Activated CD4-positive, alpha-beta T cell treated with anti-CD3 and anti-CD28 coated beads, Interleukin-2, amount 10 ng/mL, durations not matched to agents 24 days and 14 days (primary cell): Measurements from ENCODE around the gene EEFSEC. TPM values are rescaled to one million over a fixed set of nuclear protein-coding genes. Genes with fewer than 3 reads are reported as not detected.

ENCODE experiments used
- DNase-seq: peaks from one replicate; pipeline ENCODE4 v3.0.0; 2022
- H3K27ac Mint-ChIP-seq: one replicate; pipeline ENCODE4 v1.8.0; 2022; ENCODE audit warnings: mild to moderate bottlenecking, mixed read lengths
- H3K27me3 Mint-ChIP-seq: one replicate; pipeline ENCODE4 v1.8.0; 2022; ENCODE audit warnings: mixed read lengths
- H3K36me3 Mint-ChIP-seq: one replicate; pipeline ENCODE4 v1.8.0; 2022; ENCODE audit warnings: low read depth, mild to moderate bottlenecking, mixed read lengths
- H3K4me1 Mint-ChIP-seq: one replicate; pipeline ENCODE4 v1.8.0; 2021; ENCODE audit warnings: mixed read lengths
- H3K4me3 Mint-ChIP-seq: one replicate; pipeline ENCODE4 v1.8.0; 2022; ENCODE audit warnings: mild to moderate bottlenecking, moderate library complexity, mixed read lengths
- H3K9me3 Mint-ChIP-seq: one replicate; pipeline ENCODE4 v1.8.0; 2021; ENCODE audit warnings: mixed read lengths
- intact Hi-C: fragments of 100-400 bp; cut with micrococcal nuclease; formaldehyde crosslinking; loops from one replicate; pipeline ENCODE4 v1.15.1; 2023
- total RNA-seq: library from RNA; stranded (reverse); gene quantifications from 2 replicates; pipeline ENCODE4 v1.2.3, GENCODE V29; 2022

The EEFSEC gene
- total RNA-seq, 1 donor from 2014 or later: 21.3 TPM

DNA sequence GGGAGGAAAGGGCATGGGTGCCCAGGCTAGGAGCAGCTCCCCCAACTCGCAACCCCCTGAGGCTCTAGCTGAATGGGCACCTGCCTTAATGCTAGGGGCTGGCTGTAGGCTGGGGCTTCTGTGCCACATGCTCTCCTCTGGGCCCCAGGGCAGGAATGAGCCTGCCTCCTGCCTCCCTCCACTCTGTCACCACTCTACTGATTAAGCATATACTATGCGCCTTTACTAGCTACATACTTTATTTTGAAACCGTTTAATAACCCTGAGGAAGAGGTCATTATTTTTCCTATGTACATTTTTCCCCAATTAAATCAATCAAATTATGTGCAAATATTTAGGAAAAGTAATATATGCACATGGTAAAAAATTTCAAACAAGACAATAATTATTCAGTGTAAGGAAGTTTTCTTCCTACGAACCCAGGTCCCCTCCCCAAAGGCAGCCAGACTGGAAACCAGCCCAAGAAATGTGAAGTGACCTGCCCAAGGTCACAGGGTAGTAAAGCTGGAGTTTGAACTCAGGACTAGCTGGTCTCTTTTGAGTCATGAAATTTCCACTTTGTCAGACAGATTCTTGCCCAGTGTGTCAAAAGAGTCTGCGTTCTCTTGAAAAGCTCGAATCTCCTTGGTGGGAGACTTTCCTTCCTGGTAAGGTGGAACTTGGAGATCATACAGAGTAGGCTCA lies 190.9 kb downstream of the EEFSEC start:
- peaks cover 5% of the 10 kb centered on the region for H3K4me1 Mint-ChIP-seq
- H3K9me3 Mint-ChIP-seq: no peaks in the 10 kb centered on the region
- no peak overlapping the region for H3K4me3 Mint-ChIP-seq
- intact Hi-C loops: no loop called here
- H3K27me3 Mint-ChIP-seq: no peaks in the 10 kb centered on the region
- no peak overlapping the region for H3K27ac Mint-ChIP-seq
- no peaks in the 10 kb centered on the region for H3K36me3 Mint-ChIP-seq
- no peak for DNase-seq

- intact Hi-C loops: no loop called here
- no peaks in the 10 kb centered on the region for H3K9me3 Mint-ChIP-seq
- DNase-seq: no peak
- H3K36me3 Mint-ChIP-seq: no peaks in the 10 kb centered on the region
- H3K4me1 Mint-ChIP-seq: peaks cover 5% of the 10 kb centered on the region
- H3K4me3 Mint-ChIP-seq: no peak overlapping the region
- no peak overlapping the region for H3K27ac Mint-ChIP-seq
- no peaks in the 10 kb centered on the region for H3K27me3 Mint-ChIP-seq
Measured at GRCh38 chr3:128345196-128345595, 191.9 kb downstream of the EEFSEC start.

DNA sequence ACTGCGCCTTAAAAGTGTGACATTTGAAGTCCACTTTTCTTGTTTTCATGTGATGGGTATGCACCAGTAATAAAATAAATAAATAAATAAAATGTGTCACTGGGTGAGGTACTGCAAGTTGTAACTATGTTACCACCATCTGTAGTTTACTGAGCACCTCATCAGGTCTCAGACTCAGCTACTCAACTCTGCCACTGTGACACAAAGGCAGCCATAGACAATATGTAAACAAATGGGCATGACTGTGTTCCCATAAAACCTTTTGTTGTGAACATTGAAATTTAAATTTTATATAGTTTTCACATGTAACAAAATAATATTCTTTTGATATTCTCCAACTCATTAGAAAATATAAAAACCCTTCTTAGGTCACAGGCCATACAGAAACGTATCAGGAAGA lies 193.3 kb downstream of the EEFSEC start:
- intact Hi-C loops: no loop called here
- H3K9me3 Mint-ChIP-seq: no peaks in the 10 kb centered on the region
- no peak overlapping the region for H3K27ac Mint-ChIP-seq
- H3K27me3 Mint-ChIP-seq: no peaks in the 10 kb centered on the region
- no peaks in the 10 kb centered on the region for H3K36me3 Mint-ChIP-seq
- no peak overlapping the region for H3K4me3 Mint-ChIP-seq
- no peak for DNase-seq
- H3K4me1 Mint-ChIP-seq: peaks cover 5% of the 10 kb centered on the region

DNA sequence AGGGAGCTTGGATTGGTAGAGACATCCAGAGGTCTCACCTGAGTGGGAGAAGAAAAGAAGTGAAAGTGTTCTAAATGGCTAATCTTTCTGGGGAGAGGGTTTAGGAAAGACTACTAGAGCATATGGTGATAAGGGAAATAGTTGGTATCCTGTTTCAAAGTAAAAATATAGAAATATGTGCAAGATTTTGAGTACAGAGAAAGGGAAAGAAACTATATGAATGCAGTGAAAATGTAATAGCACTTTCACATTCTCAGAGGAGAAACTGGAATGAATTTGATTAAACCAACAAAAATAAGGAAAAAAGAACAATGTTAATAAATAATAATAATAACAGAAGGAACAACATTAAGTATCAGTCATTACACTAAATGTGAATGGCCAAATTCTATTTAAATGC lies 194.0 kb downstream of the EEFSEC start:
- Mint-ChIP-seq H3K9me3 (no peaks in the 10 kb centered on the region), H3K4me3 (no peak overlapping the region), H3K4me1 (peaks cover 5% of the 10 kb centered on the region), H3K36me3 (no peaks in the 10 kb centered on the region), H3K27ac (no peak overlapping the region), H3K27me3 (no peaks in the 10 kb centered on the region)
- intact Hi-C loops: no loop called here
- DNase-seq: no peak

GRCh38 chr3:128348075-128348474 lies 194.8 kb downstream of the EEFSEC start:
- no peaks in the 10 kb centered on the region for H3K27me3 Mint-ChIP-seq
- no peak for DNase-seq
- no peaks in the 10 kb centered on the region for H3K36me3 Mint-ChIP-seq
- intact Hi-C loops: no loop called here
- no peak overlapping the region for H3K4me3 Mint-ChIP-seq
- H3K4me1 Mint-ChIP-seq: peaks cover 5% of the 10 kb centered on the region
- no peaks in the 10 kb centered on the region for H3K9me3 Mint-ChIP-seq
- H3K27ac Mint-ChIP-seq: no peak overlapping the region

DNA sequence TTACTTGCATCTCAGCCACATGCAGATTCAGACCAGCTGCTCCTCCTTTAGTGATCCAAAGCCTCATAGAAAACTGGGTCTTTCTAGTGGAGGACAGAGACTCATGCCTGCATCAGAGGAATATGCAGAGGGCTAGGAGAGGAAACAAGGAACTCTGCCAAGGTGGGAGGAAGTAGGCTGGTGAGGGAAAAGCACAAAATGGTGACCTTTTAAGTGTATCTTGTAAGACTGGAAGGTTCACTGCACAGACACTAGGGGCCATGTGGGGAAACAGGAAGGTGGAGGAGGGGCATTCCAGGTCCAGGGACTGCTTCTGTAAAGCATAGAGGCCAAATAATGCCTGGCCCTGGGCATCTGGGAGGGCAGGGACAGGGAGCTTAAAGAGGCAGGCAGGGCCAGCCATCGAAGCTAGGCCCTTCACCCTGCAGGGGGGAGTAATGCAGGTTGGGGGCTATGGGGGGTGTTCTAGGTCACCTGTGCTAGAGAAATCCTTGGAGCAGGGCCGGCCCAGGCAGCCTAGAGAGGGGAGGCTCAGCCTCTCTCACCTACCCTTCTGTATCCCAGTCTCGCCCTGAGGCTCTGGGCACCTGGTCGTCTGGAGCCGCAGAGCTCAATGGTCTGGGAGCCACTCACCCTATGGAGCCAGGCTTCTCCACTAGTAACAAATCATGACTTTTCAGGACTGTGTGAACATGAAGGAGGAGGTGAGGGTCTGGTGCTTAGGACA lies 195.7 kb downstream of the EEFSEC start:
- DNase-seq: no peak
- Mint-ChIP-seq H3K27me3 (no peaks in the 10 kb centered on the region), H3K4me3 (no peak overlapping the region), H3K4me1 (peaks cover 5% of the 10 kb centered on the region), H3K9me3 (no peaks in the 10 kb centered on the region), H3K27ac (peak overlapping the region; percentile 49), H3K36me3 (no peaks in the 10 kb centered on the region)
- intact Hi-C loops: no loop called here

GRCh38 chr3:128349963-128350599 lies 196.8 kb downstream of the EEFSEC start:
- H3K4me3 Mint-ChIP-seq: no peak overlapping the region
- no peaks in the 10 kb centered on the region for H3K27me3 Mint-ChIP-seq
- H3K36me3 Mint-ChIP-seq: no peaks in the 10 kb centered on the region
- DNase-seq: no peak
- H3K4me1 Mint-ChIP-seq: peaks cover 5% of the 10 kb centered on the region
- intact Hi-C loops: no loop called here
- no peak overlapping the region for H3K27ac Mint-ChIP-seq
- H3K9me3 Mint-ChIP-seq: no peaks in the 10 kb centered on the region

GRCh38 chr3:128351546-128351945 lies 198.3 kb downstream of the EEFSEC start:
- Mint-ChIP-seq H3K27ac (no peak overlapping the region), H3K36me3 (no peaks in the 10 kb centered on the region), H3K27me3 (no peaks in the 10 kb centered on the region), H3K4me3 (no peak overlapping the region), H3K4me1 (peaks cover 5% of the 10 kb centered on the region), H3K9me3 (no peaks in the 10 kb centered on the region)
- no peak for DNase-seq
- intact Hi-C loops: no loop called here

- H3K27me3 Mint-ChIP-seq: no peaks in the 10 kb centered on the region
- no peak overlapping the region for H3K4me3 Mint-ChIP-seq
- H3K27ac Mint-ChIP-seq: no peak overlapping the region
- DNase-seq: no peak
- peaks cover 5% of the 10 kb centered on the region for H3K4me1 Mint-ChIP-seq
- intact Hi-C loops: no loop called here
- no peaks in the 10 kb centered on the region for H3K9me3 Mint-ChIP-seq
- no peaks in the 10 kb centered on the region for H3K36me3 Mint-ChIP-seq
Measured at GRCh38 chr3:128352326-128352725, 199.0 kb downstream of the EEFSEC start.

DNA sequence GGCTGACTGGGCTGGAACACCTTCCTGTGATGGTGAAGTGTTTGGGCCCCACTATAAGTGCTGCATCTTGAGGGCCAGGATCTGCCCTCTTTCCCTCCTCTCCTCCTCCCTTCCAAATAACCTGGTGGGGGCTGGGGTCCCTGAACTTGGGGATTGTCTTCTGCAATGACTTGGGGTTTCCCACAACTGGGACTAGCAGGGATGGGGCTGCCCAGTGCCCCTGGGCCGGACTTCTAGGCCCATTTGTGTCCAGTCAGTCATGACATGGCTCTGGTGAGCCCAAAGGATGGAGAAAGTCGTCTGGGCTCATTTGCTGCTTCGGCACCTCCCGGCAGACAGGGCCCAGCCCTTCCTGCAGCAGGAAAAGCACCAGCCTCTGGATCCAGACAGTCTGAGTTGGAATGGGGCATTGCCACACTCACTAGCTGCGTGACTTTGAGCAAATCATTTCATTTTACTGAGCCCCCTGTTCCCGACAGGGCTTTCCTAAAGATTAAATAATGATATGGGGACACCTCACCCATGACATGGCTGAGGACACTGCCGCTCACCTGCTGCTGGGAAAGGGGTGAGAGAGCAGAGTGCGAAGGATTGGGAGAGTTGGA lies 200.2 kb downstream of the EEFSEC start:
- Mint-ChIP-seq H3K27me3 (no peaks in the 10 kb centered on the region), H3K4me3 (no peak overlapping the region), H3K27ac (no peak overlapping the region), H3K4me1 (peaks cover 5% of the 10 kb centered on the region), H3K36me3 (no peaks in the 10 kb centered on the region), H3K9me3 (no peaks in the 10 kb centered on the region)
- intact Hi-C loops: no loop called here
- no peak for DNase-seq

DNA sequence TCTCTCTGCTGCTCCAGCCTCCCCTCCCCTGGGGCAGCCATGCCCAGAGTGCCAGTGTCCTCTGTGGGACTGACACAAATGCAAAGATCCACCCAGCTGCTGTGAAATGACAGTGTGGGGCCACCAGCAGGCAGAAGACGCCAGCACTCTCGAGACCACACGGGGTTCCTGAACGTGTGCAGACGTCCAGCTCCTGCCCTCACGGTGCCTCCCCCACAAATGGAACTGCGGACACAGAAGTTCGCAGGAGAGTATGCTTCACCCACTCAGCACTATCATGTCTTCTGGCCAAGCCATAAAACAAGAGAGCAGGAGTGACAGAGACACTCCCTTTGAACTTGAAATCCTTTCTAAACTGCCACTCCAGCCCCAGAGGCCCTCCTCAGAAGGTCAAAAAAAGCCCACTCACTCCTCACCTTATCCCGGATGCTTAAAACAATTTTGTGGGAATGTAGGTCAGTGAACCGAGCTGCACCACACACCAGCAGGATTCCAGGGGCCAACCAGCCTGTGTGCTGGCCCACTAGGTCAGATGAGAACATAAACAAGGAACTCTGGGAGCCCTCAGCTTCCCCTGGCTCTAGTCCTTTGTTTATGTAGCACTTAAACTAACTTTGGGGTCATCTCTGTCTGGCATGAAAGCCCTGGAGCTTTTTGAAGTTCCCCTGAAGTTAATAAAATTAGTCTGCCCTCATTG lies 200.9 kb downstream of the EEFSEC start:
- no peak overlapping the region for H3K27ac Mint-ChIP-seq
- no peaks in the 10 kb centered on the region for H3K36me3 Mint-ChIP-seq
- intact Hi-C loops: no loop called here
- H3K9me3 Mint-ChIP-seq: no peaks in the 10 kb centered on the region
- no peak for DNase-seq
- no peaks in the 10 kb centered on the region for H3K4me1 Mint-ChIP-seq
- no peak overlapping the region for H3K4me3 Mint-ChIP-seq
- no peaks in the 10 kb centered on the region for H3K27me3 Mint-ChIP-seq

- Mint-ChIP-seq H3K4me1 (no peaks in the 10 kb centered on the region), H3K9me3 (no peaks in the 10 kb centered on the region), H3K27me3 (no peaks in the 10 kb centered on the region), H3K27ac (no peak overlapping the region), H3K4me3 (no peak overlapping the region), H3K36me3 (no peaks in the 10 kb centered on the region)
- intact Hi-C loops: no loop called here
- DNase-seq: no peak
Measured at GRCh38 chr3:128354788-128355542, 201.7 kb downstream of the EEFSEC start.

DNA sequence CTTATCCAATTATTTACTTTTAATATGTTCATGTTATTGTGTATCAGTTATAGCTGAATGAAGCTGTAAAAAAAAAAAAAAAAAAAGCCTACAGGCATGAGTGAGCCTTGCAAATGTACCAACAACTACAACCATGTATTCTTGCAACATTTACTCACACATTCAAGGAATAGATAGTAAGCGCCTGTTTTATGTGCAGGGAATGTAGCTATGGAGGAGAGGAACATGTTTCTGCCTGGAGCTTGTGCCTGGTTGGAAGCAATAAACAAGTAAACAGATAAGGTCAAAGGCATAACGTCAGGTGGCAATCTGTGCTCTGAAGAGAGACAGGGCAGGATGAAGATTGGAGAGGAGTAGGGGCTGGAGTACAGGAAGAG lies 202.2 kb downstream of the EEFSEC start:
- intact Hi-C loops: no loop called here
- Mint-ChIP-seq H3K4me1 (no peaks in the 10 kb centered on the region), H3K27ac (no peak overlapping the region), H3K27me3 (no peaks in the 10 kb centered on the region), H3K36me3 (no peaks in the 10 kb centered on the region), H3K4me3 (no peak overlapping the region), H3K9me3 (no peaks in the 10 kb centered on the region)
- DNase-seq: no peak
